ENCODE data around the gene HJURP. TPM values are rescaled to one million over a fixed set of nuclear protein-coding genes. Genes with fewer than 3 reads are reported as not detected.

HJURP gene
- polyA plus RNA-seq, 1 donor (not counting 4 experiments of a cell fraction or from before 2014, with no cell fraction given), result 20.2 TPM

DNA sequence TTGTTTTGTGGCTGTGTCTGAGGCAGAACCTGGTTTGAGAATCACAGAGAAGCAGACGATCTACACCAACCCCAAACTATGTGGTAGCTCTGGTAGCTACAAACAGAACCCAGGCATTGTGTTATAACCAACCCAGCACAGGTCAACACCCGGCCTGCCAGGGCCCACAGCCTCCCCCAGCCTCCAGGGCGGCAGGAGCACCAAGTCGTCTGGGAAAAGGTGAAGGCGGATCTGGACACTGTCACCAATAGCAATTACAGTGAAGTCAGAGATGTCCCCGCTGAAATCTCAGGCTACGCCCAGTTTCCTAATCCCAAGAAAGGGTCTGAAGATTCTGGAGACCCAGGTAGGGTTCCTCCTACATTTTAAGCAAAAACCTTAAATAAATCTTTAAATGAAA lies 3.6 kb downstream of the HJURP start:
- TF ChIP-seq, protein P1, sequence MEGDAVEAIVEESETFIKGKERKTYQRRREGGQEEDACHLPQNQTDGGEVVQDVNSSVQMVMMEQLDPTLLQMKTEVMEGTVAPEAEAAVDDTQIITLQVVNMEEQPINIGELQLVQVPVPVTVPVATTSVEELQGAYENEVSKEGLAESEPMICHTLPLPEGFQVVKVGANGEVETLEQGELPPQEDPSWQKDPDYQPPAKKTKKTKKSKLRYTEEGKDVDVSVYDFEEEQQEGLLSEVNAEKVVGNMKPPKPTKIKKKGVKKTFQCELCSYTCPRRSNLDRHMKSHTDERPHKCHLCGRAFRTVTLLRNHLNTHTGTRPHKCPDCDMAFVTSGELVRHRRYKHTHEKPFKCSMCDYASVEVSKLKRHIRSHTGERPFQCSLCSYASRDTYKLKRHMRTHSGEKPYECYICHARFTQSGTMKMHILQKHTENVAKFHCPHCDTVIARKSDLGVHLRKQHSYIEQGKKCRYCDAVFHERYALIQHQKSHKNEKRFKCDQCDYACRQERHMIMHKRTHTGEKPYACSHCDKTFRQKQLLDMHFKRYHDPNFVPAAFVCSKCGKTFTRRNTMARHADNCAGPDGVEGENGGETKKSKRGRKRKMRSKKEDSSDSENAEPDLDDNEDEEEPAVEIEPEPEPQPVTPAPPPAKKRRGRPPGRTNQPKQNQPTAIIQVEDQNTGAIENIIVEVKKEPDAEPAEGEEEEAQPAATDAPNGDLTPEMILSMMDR (optimal IDR thresholded peaks at IDR 0.05 in 1 of 3, IDR thresholded peaks at IDR 0.05 in 1 of 3, conservative IDR thresholded peaks at IDR 0.05 in 1 of 3; ENCODE audit: extremely low read depth in 1 of 3, insufficient read depth in 2 of 3, low read length in 3 of 3), result no peak
- no peak for TF ChIP-seq EZH2 (IDR thresholded peaks at IDR 0.05; ENCODE audit: low read length)
- peaks cover 71% of the 10 kb centered on the region for H3K79me2 ChIP-seq (ENCODE audit: control insufficient read depth, insufficient read depth, low read length)
- dilution Hi-C loops (cut with MboI; ENCODE audit: extremely low pct_ligation_motif_present, low sequenced_read_pairs), result no loop called here
- no peak for FAIRE-seq
- no peak for DNase-seq (ENCODE audit: low read depth, low spot score)
- H3K27ac ChIP-seq (ENCODE audit: control insufficient read depth, insufficient read depth, low read length), result no peak overlapping the region
- H3K9me3 ChIP-seq (ENCODE audit: control insufficient read depth, low read depth, low read length), result no peaks in the 10 kb centered on the region
- no peak overlapping the region for H3K4me3 ChIP-seq (ENCODE audit: control insufficient read depth in 2 of 3, extremely low read depth in 1 of 3, insufficient read depth in 2 of 3, low read depth in 1 of 3, low read length in 3 of 3)
- peaks cover 0 to 39% of the 10 kb centered on the region in 2 experiments for H3K36me3 ChIP-seq (ENCODE audit: control insufficient read depth in 2 of 2, extremely low read depth in 1 of 2, insufficient read depth in 2 of 2, low read length in 2 of 2)
- no peaks in the 10 kb centered on the region for H3K27me3 ChIP-seq (ENCODE audit: control insufficient read depth, extremely low read depth, insufficient read depth, low read length)
- H2AFZ ChIP-seq (ENCODE audit: control insufficient read depth, low read length), result no peak overlapping the region
- no peak overlapping the region for H3K9ac ChIP-seq (ENCODE audit: control insufficient read depth, extremely low read depth, insufficient read depth, low read length)
- H4K20me1 ChIP-seq (ENCODE audit: control insufficient read depth, extremely low read depth, insufficient read depth, low read length), result peaks cover 3% of the 10 kb centered on the region
- no peak overlapping the region for H3K4me2 ChIP-seq (ENCODE audit: control insufficient read depth, extremely low read depth, insufficient read depth, low read depth, low read length)
- H3K4me1 ChIP-seq (ENCODE audit: control insufficient read depth, extremely low read depth, insufficient read depth, low read length), result peaks cover 21% of the 10 kb centered on the region
- no peaks in the 10 kb centered on the region for H3K9me1 ChIP-seq (ENCODE audit: control insufficient read depth, extremely low read depth, insufficient read depth, low read length)

DNA sequence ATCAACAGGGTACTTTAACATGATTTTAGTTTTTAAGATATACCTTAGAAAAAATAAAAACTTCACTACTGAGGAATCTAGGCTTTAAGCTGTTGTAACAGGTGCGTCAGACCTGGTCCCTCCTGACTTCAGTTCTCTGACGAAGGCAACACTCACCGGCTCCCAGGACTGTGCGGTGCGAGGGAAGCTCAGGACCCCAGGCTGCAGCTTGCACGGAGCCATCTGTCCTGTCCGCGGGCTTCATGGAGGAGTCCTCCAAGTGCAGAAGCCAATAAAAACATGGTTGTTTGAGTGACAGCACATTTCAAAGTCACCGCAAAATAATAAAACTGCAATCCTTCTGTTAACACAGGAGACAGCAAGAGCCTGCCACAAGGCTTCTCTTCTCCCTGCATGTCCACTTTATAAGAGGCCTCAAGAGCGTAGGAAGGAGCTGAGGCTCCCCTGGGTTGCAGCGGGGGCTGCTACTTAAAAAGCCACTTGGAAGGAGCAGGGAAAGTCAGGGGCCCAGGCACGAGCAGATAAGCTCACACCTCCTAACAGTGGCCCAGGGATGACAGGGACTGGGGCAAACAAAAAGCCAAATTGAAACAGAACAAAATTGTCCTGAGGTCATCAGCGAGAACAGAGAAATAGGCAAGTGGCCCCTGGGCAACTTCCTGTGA lies 4.6 kb downstream of the HJURP start:
- Histone ChIP-seq H3K4me2 (ENCODE audit: control insufficient read depth, extremely low read depth, insufficient read depth, low read depth, low read length) (no peak overlapping the region), H3K9me1 (ENCODE audit: control insufficient read depth, extremely low read depth, insufficient read depth, low read length) (no peaks in the 10 kb centered on the region), H3K9me3 (ENCODE audit: control insufficient read depth, low read depth, low read length) (no peaks in the 10 kb centered on the region), H4K20me1 (ENCODE audit: control insufficient read depth, extremely low read depth, insufficient read depth, low read length) (peaks cover 3% of the 10 kb centered on the region), H3K27me3 (ENCODE audit: control insufficient read depth, extremely low read depth, insufficient read depth, low read length) (no peaks in the 10 kb centered on the region), H3K27ac (ENCODE audit: control insufficient read depth, insufficient read depth, low read length) (no peak overlapping the region), H3K79me2 (ENCODE audit: control insufficient read depth, insufficient read depth, low read length) (peaks cover 74% of the 10 kb centered on the region), H3K4me3 (ENCODE audit: control insufficient read depth in 2 of 3, extremely low read depth in 1 of 3, insufficient read depth in 2 of 3, low read depth in 1 of 3, low read length in 3 of 3) (no peak overlapping the region), H3K36me3 (ENCODE audit: control insufficient read depth in 2 of 2, extremely low read depth in 1 of 2, insufficient read depth in 2 of 2, low read length in 2 of 2) (peaks cover 0 to 48% of the 10 kb centered on the region in 2 experiments), H2AFZ (ENCODE audit: control insufficient read depth, low read length) (no peak overlapping the region), H3K4me1 (ENCODE audit: control insufficient read depth, extremely low read depth, insufficient read depth, low read length) (peaks cover 14% of the 10 kb centered on the region), H3K9ac (ENCODE audit: control insufficient read depth, extremely low read depth, insufficient read depth, low read length) (no peak overlapping the region)
- dilution Hi-C loops (cut with MboI; ENCODE audit: extremely low pct_ligation_motif_present, low sequenced_read_pairs), result no loop called here
- TF ChIP-seq EZH2 (IDR thresholded peaks at IDR 0.05; ENCODE audit: low read length), result no peak
- TF ChIP-seq, protein P1 (optimal IDR thresholded peaks at IDR 0.05 in 1 of 3, IDR thresholded peaks at IDR 0.05 in 1 of 3, conservative IDR thresholded peaks at IDR 0.05 in 1 of 3; ENCODE audit: extremely low read depth in 1 of 3, insufficient read depth in 2 of 3, low read length in 3 of 3), result no peak
- FAIRE-seq (no peak), DNase-seq (ENCODE audit: low read depth, low spot score) (no peak)

Data from keratinocyte (primary cell).